AG09319 (cell line): ENCODE results near the gene TADA1.

Experiments used
- DNase-seq: peaks from one replicate; pipeline ENCODE4 v3.0.0-alpha.2; 2010; ENCODE audit warnings: low read depth; ENCODE audit errors: extremely low read depth
- TF ChIP-seq, protein P1 (sequence below): IDR thresholded peaks from 2 replicates; pipeline ENCODE4 v1.5.1; 2011; ENCODE audit warnings: low read depth, mild to moderate bottlenecking, inconsistent platforms, low read length, moderate library complexity

TADA1 gene, protein sequence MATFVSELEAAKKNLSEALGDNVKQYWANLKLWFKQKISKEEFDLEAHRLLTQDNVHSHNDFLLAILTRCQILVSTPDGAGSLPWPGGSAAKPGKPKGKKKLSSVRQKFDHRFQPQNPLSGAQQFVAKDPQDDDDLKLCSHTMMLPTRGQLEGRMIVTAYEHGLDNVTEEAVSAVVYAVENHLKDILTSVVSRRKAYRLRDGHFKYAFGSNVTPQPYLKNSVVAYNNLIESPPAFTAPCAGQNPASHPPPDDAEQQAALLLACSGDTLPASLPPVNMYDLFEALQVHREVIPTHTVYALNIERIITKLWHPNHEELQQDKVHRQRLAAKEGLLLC

DNA sequence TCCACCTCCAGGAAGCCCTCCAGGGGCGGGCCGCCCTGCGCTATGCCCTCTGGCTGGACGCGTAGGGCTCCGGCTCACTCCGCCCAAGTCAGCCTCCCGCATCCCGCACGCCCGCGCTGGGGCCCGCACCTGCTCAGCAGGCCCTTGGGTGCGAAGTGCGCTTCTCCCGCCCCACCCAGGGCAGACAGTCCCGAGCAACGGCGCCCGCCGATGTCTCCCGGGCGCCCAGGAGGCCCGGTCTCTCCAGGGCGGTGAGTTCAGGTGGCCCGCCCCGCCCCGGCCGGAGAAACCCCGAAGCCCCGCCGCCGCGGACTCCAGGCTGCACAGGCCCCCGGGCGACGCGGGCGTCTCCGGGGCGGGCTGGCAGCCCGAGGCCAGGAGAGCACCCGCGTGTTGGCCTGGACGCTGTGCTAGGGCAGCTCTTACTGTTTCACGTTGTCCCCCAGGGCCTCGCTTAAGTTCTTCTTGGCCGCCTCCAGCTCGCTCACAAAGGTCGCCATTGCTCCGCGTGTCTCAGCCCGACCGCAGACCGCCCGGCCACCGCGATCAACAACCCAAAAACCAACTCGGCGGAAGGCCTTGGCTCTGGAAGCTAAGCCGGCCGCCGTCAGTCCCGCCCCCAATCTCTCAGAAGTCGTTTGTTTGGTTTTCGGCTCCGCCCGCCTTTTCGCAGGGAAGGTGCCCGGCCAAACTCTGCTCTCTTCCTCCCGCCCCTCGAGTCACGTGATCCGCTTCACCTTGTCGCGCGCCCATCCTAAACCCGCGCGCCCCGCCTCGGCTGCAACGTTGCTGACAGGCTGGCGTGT lies at the start of gene TADA1:
Gene TADA1 (minus strand): TSS at position 531 of the 806 bp plus-strand sequence. CDS start 31 bp downstream, at position 500.
- peak; percentile 93 for DNase-seq
- TF ChIP-seq, protein P1, sequence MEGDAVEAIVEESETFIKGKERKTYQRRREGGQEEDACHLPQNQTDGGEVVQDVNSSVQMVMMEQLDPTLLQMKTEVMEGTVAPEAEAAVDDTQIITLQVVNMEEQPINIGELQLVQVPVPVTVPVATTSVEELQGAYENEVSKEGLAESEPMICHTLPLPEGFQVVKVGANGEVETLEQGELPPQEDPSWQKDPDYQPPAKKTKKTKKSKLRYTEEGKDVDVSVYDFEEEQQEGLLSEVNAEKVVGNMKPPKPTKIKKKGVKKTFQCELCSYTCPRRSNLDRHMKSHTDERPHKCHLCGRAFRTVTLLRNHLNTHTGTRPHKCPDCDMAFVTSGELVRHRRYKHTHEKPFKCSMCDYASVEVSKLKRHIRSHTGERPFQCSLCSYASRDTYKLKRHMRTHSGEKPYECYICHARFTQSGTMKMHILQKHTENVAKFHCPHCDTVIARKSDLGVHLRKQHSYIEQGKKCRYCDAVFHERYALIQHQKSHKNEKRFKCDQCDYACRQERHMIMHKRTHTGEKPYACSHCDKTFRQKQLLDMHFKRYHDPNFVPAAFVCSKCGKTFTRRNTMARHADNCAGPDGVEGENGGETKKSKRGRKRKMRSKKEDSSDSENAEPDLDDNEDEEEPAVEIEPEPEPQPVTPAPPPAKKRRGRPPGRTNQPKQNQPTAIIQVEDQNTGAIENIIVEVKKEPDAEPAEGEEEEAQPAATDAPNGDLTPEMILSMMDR = 0 out of 2 replicates have a peak, but pooled peaks have one; percentile 3

DNA sequence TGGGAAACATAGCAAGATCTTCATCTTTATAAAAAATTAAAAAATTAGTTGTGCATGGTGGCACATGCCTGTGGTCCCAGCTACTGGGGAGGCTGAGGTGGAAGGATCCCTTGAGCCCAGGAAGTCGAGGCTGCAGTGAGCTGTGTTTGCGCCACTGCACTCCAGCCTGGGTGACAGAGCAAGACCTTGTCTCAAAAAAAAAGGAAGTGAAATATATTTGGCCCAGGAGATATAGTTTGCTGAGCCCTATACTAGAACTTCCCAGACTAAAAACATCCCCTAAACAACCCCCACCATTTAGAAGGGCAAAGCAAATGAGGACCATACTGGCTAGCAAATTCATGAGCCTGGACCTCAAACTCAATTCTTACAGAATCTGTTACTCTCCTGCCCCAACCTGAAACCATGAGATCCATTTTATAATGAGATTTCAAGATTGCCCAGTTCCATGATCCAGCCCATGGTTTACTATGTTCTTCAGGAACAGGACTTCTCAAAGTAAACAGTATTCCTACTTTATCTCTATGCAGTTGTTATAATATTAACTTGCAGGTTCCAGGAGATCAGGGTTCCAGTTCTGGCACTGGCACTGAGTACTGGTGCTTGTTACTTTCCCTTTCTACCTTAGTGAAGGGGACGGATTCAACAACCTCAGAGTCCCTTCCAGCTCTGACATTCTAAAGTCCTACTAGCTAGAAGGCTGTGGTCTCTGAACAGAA lies 48.9 kb upstream of the TADA1 start:
- TF ChIP-seq, protein P1 = no peak
- DNase-seq = no peak

DNA sequence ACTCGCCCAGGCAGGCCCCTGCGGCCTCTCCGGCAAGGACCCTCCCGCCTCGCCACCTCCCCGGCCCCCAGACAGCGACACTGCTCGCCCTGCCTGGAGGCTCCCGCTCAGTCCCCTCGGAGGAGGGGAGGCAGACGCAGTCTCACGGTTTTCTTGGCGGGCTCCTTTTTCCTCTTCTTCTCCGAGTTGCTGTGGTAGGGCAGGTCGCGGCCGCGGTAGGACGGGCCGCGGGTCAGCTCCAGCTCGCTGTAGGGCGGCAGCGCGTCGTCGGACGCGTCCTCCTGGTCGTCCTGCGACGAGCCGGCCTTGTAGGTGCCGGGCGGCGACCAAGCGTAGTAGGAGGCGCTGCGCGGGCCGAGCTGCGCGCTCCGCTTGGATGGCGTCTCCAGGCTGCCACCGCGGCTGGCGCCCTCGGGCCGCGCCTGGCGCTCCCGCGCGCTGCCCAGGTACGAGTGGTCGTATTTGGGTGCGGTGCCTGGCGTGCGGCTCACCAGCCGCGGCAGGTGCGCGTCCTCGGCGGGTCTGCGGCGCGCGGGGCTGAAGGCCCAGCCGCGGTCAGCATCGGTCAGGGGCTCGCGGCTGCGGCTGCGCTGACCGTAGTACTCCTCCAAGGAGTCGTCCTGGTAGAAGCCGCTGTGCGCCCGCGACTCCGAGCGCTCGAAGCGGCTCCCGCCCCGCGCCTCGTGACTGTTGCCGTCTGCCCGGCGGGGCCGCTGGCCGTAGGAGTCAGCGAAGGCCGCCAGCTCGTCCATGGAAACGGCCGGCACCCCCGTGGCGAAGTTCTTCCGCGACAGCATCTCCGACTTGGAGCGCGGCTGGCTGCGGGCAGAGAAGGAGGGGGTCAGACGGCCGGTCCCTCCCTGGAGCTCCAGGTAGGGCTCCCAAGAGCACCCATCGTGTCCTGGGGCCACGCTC lies 44.8 kb upstream of the TADA1 start:
- DNase-seq = no peak
- TF ChIP-seq, protein P1 = no peak

DNA sequence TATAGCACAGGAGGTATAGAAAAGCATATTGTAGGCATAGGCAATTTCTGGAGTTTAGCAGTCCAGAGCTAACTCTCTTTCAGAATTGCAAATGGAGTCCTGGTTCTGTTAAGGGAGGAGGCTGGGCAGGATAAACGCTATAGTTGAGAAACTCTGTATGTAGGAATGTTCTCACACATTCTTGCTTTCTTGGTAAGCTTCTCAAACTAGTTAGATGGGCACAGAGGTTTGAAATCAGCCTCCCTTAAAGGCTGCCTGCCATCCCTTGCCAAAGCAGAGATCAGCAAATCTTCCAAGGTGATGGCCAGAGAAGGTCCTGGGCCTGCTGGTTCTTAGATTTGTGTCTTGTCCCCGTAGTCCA lies 42.9 kb upstream of the TADA1 start:
- no peak for DNase-seq
- TF ChIP-seq, protein P1 = no peak

DNA sequence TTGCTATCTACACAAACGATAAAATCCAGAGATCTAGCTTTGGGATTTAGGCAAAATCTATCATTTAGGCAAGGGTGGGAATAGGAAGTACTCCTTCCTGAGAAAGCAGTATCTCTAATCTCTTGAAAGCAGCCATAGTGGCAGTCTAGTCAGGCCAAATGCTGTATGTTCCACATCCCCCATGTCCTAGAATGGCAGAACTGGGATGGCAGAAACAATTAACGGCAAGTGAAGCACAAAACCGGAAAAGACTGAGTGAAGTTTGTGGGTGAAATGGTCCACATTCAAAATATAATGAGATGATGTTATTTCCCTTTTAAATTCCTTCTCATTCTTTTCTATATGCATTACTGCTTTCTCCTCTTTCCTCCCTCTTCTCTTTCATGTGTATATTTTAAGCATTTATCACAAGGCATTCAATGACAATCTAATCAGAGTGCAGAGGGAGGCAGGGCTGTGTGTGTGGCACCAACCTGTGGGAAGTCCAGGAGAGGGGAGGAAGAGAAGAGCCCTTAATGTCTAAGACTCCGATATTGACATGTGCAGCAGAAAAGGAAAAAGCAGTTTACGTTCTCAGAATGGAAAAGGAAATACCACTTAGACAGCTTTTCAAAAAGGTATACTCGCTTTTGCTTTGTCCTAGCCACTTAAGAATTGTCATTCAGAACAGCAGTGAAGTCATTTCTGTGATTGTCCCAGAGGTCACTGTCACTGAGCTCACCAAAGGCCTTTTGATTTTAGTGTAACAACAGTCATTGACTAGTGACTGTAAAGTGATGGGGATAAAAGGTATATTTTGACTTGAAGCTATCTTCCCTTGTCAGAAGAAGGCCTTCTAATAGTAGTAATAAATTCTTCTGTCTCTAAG lies 42.3 kb upstream of the TADA1 start:
- DNase-seq = no peak
- TF ChIP-seq, protein P1 = no peak

DNA sequence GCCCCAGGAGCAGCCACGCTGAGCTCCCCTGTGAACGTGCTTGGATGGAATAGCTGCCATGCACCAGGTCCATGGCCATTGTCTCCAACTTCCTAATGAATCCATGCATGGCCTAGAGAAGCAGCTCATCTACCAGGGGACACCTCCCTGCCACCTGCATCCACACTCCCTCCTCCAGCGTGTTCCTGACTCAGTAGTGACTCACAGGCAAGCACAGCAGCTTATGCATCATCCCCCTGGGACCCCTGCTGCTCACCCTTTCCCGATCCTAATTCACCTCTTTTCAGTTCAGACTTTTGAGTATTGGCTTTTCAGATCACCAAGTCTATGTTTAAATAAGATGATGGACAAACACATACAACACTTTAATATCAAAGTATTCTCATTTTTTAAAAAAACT lies 39.9 kb upstream of the TADA1 start:
- TF ChIP-seq, protein P1 = no peak
- no peak for DNase-seq
